ENCODE measurements around the gene IFIT2. TPM values are rescaled to one million over a fixed set of nuclear protein-coding genes. Genes with fewer than 3 reads are reported as not detected.
A peak's percentile ranks its signal among the peaks of the same experiment; 100 is the strongest.

Gene IFIT2
- total RNA-seq, 1 experiment from 2014 or later = 31.6 TPM

- no peak for ATAC-seq
- in situ Hi-C loops (cut with HindIII; ENCODE audit: low pct_unique_long_range_greater_than_20kb, low sequenced_read_pairs) (no loop called here), intact Hi-C loops (cut with micrococcal nuclease; ENCODE audit: unreplicated experiment) (no loop called here)
- no peaks in the 10 kb centered on the region for H3K36me3 ChIP-seq (ENCODE audit: control insufficient read depth, insufficient read depth, low read length)
- H3K4me3 ChIP-seq (ENCODE audit: low read depth in 2 of 2, low read length in 2 of 2) = no peak overlapping the region
- TF ChIP-seq POLR2AphosphoS5 (IDR thresholded peaks at IDR 0.05; ENCODE audit: low read depth, low read length) (no peak), REST (IDR thresholded peaks at IDR 0.05; ENCODE audit: insufficient read depth in 1 of 2, low read depth in 2 of 2, low read length in 1 of 2) (no peak), CTCF (IDR thresholded peaks at IDR 0.05) (no peak), SIN3A (IDR thresholded peaks at IDR 0.05; ENCODE audit: borderline replicate concordance, insufficient read depth, low read depth, low read length) (no peak), TCF7L2 (IDR thresholded peaks at IDR 0.05; ENCODE audit: low read depth, low read length) (no peak)
- peak overlapping the region; percentile 12; the same call in 1 of the 2 replicates for H3K27ac ChIP-seq (ENCODE audit: low read length)
- ChIA-PET POLR2A (interaction anchor here (0.7 kb wide), 1 partner anchor 277 kb away, joined by 19 read pairs; no protein-coding TSS in a partner anchor), CTCF (no interaction called here)
- H3K27me3 ChIP-seq (ENCODE audit: control insufficient read depth, insufficient read depth, low read length) = no peaks in the 10 kb centered on the region
- no TSS peak for BruUV-seq (replicated peaks)
- no peaks in the 10 kb centered on the region; the same call in 1 of the 2 replicates for H3K4me1 ChIP-seq (ENCODE audit: control insufficient read depth, insufficient read depth, low read length)
- no peak for DNase-seq (ENCODE audit: low read depth, low spot score)
- H3K9me3 ChIP-seq (ENCODE audit: control insufficient read depth, insufficient read depth, low read depth, low read length) = peaks cover 8% of the 10 kb centered on the region; the same call in 1 of the 2 replicates
These were observed 7.1 kb upstream of the IFIT2 start for GRCh38 chr10:89294721-89295239.

GRCh38 chr10:89295597-89295996 lies 6.2 kb upstream of the IFIT2 start:
- H3K36me3 ChIP-seq (ENCODE audit: control insufficient read depth, insufficient read depth, low read length) = no peaks in the 10 kb centered on the region
- no peak for ATAC-seq
- CTCF ChIA-PET = no interaction called here
- H3K27me3 ChIP-seq (ENCODE audit: control insufficient read depth, insufficient read depth, low read length) = no peaks in the 10 kb centered on the region
- intact Hi-C loops (cut with micrococcal nuclease; ENCODE audit: unreplicated experiment) = no loop called here
- H3K27ac ChIP-seq (ENCODE audit: low read length) = peak overlapping the region; percentile 46; the same call in 1 of the 2 replicates
- peaks cover 8% of the 10 kb centered on the region; the same call in 1 of the 2 replicates for H3K9me3 ChIP-seq (ENCODE audit: control insufficient read depth, insufficient read depth, low read depth, low read length)
- H3K4me3 ChIP-seq (ENCODE audit: low read depth in 2 of 2, low read length in 2 of 2) = no peak overlapping the region
- DNase-seq (ENCODE audit: low read depth, low spot score) = no peak
- H3K4me1 ChIP-seq (ENCODE audit: control insufficient read depth, insufficient read depth, low read length) = no peaks in the 10 kb centered on the region; the same call in 1 of the 2 replicates
- TF ChIP-seq CTCF (IDR thresholded peaks at IDR 0.05) (no peak), SIN3A (IDR thresholded peaks at IDR 0.05; ENCODE audit: borderline replicate concordance, insufficient read depth, low read depth, low read length) (no peak), TCF7L2 (IDR thresholded peaks at IDR 0.05; ENCODE audit: low read depth, low read length) (no peak), REST (IDR thresholded peaks at IDR 0.05; ENCODE audit: insufficient read depth in 1 of 2, low read depth in 2 of 2, low read length in 1 of 2) (no peak), POLR2AphosphoS5 (IDR thresholded peaks at IDR 0.05; ENCODE audit: low read depth, low read length) (no peak)
- POLR2A ChIA-PET = no interaction called here
- in situ Hi-C loops (cut with HindIII; ENCODE audit: low pct_unique_long_range_greater_than_20kb, low sequenced_read_pairs) = no loop called here
- no TSS peak for BruUV-seq (replicated peaks)
